GM12872 (cell line): Measurements from ENCODE around the gene CDO1.

Experiments
- CTCF ChIP-seq: IDR thresholded peaks from 3 replicates; pipeline ENCODE4 v1.5.1; 2011; ENCODE audit warnings: low read depth, mild to moderate bottlenecking, low read length, moderate library complexity; ENCODE audit not compliant: insufficient read depth

CDO1 gene

GRCh38 chr5:115850744-115851416, 34.4 kb upstream of the CDO1 start:
- TF ChIP-seq CTCF, result no peak

GRCh38 chr5:115849258-115849798, 32.9 kb upstream of the CDO1 start:
- no peak for TF ChIP-seq CTCF

- no peak for TF ChIP-seq CTCF
These were observed 30.8 kb upstream of the CDO1 start for GRCh38 chr5:115847290-115847689.

- TF ChIP-seq CTCF, result no peak
These were observed 27.9 kb upstream of the CDO1 start for GRCh38 chr5:115844321-115844817.

GRCh38 chr5:115843444-115844130, 27.1 kb upstream of the CDO1 start:
- TF ChIP-seq CTCF, result no peak

GRCh38 chr5:115842952-115843351, 26.5 kb upstream of the CDO1 start:
- no peak for TF ChIP-seq CTCF

- no peak; the same call in 2 of the 3 replicates for TF ChIP-seq CTCF
These were observed 25.9 kb upstream of the CDO1 start for GRCh38 chr5:115842089-115842935.
